Measurements from ENCODE around the gene RASL12.
"Not testable (repeated sequence)": the region's sequence is repeated elsewhere in the genome, so short reads cannot be mapped to it uniquely, and the experiment has no call there.

The RASL12 gene

DNA sequence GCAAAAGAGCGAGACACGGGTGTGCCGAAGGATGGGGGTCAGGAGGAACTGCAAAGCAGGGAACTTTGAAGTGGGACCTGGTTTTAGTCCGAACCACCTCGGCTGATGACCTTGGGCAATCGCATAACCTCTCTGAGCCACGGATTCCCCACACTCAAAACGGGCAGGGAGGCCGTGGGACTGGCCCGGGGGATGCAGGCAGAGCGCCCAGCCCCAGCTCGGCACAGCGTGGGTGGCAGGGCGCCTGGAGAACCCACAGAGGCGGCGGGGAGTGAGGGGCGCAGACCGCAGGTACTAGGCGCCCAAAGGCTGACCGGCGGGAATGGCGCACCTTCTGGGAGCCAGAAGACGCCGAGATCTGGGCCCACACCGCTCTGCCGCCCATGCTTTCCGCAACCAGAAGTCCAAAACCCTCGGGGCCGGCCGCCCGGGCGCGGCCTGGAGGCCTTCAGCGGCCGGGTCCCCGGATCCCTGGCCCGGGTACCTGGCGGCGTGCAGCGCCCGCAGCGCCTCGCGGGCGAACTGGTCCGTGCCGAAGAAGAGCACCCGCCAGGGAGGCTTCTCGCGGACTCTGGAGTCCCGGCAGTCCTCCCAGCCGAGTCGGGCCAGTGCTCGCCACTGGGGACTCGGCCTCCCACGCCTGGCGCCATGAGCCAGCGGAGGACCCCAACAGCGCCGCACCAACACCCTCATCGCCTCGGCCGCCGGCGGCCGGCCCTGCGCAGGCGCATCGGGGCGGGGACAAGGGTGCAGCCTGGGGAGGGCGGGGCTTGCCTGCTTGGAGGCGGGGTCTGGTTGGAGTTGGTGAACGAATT is 38.7 kb downstream of the RASL12 start, which contains the start of gene MTFMT:
Gene MTFMT, minus strand, starts transcription at position 719 of the 815 bp plus-strand sequence. Its CDS starts 26 bp downstream, at position 693.
- H3K4me1 ChIP-seq (ENCODE audit: control insufficient read depth, insufficient read depth, low read length), result no peaks in the 10 kb centered on the region
- H3K27me3 ChIP-seq (ENCODE audit: control insufficient read depth, insufficient read depth, low read length), result no peaks in the 10 kb centered on the region
- H3K9me3 ChIP-seq (ENCODE audit: control insufficient read depth, insufficient read depth, low read length), result no peaks in the 10 kb centered on the region
- peak; percentile 50 for DNase-seq (ENCODE audit: low read depth, low spot score)
- WGBS (ENCODE audit: insufficient coverage, insufficient read length), result no CpG with 5 or more reads among the region's 73 CpGs
- H3K36me3 ChIP-seq (ENCODE audit: control insufficient read depth, insufficient read depth, low read length), result no peaks in the 10 kb centered on the region
- no peak within 1 kb of the TSS for H3K27ac ChIP-seq (ENCODE audit: low read length)
- H3K4me3 ChIP-seq (ENCODE audit: low read length), result peak within 1 kb of the TSS; percentile 98

DNA sequence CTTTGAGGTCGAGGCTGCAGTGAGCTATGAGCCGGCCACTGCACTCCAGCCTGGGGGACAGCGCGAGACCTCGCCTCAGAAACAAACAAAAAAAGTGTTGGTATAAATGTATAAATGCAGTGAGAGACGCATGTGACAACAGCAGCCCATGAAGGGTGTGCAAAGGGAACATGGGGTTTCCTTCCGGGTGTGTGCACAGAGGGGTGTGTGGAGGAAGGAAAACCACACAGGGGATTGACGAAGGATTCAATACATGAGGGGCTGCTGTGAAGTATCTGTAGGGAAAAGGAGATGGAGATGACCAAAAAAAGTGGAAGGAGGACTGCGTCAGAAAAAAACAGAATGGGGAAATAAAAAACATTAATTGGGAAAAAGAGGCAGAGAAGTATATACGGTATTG is 39.5 kb downstream of the RASL12 start:
- WGBS (ENCODE audit: insufficient coverage, insufficient read length), result no CpG with 5 or more reads among the region's 10 CpGs
- no peak overlapping the region; the same call in 1 of the 2 replicates for H3K4me3 ChIP-seq (ENCODE audit: low read length)
- H3K27ac ChIP-seq (ENCODE audit: low read length), result no peak overlapping the region
- H3K9me3 ChIP-seq (ENCODE audit: control insufficient read depth, insufficient read depth, low read length), result no peaks in the 10 kb centered on the region
- H3K27me3 ChIP-seq (ENCODE audit: control insufficient read depth, insufficient read depth, low read length), result no peaks in the 10 kb centered on the region
- H3K36me3 ChIP-seq (ENCODE audit: control insufficient read depth, insufficient read depth, low read length), result no peaks in the 10 kb centered on the region
- no peak for DNase-seq (ENCODE audit: low read depth, low spot score)
- H3K4me1 ChIP-seq (ENCODE audit: control insufficient read depth, insufficient read depth, low read length), result no peaks in the 10 kb centered on the region

DNA sequence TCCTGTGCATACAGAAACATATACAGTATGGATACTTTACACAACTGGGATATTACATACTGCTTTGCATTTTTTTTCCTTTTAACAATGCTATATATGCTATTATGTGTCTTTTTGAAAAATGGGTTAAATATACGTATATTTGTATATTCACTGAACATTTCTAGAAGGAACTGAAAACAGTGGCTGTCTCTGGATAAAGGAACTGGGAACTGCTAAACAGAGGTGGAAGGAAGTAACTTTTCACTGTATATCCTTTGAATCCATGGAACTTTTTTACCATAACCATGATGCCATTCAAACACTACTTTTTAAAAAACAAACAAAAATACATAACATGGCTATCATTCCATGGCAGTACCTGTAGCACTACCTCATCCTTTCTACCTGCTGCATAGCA is 40.2 kb downstream of the RASL12 start:
- DNase-seq (ENCODE audit: low read depth, low spot score), result no peak
- no CpG with 5 or more reads among the region's 1 CpG for WGBS (ENCODE audit: insufficient coverage, insufficient read length)
- no peak overlapping the region for H3K4me3 ChIP-seq (ENCODE audit: low read length)

DNA sequence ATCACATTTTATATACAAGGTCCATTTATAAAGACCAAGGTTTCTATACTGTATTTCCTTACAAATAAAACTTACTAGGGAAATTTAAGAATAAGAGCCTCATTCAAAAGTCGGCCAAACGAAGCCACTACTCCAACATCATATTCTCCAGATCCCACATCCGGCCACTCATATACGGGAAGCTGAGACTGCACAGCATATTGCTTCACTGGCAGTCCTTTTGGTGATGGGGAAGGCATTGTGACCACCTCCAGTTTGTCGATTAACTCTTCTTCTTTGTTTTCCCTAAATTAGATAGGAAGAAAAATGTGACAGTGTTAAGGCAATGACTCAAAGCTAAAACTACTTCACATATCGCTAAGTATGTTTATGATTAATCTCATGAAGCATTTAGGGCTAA is 41.0 kb downstream of the RASL12 start:
- Histone ChIP-seq H3K4me3 (ENCODE audit: low read length) (no peak overlapping the region), H3K27me3 (ENCODE audit: control insufficient read depth, insufficient read depth, low read length) (no peaks in the 10 kb centered on the region), H3K9me3 (ENCODE audit: control insufficient read depth, insufficient read depth, low read length) (no peaks in the 10 kb centered on the region), H3K27ac (ENCODE audit: low read length) (no peak overlapping the region), H3K4me1 (ENCODE audit: control insufficient read depth, insufficient read depth, low read length) (no peaks in the 10 kb centered on the region), H3K36me3 (ENCODE audit: control insufficient read depth, insufficient read depth, low read length) (no peaks in the 10 kb centered on the region)
- no peak for DNase-seq (ENCODE audit: low read depth, low spot score)
- no CpG with 5 or more reads among the region's 6 CpGs for WGBS (ENCODE audit: insufficient coverage, insufficient read length)

More for the DNA sequence above, 40.2 kb downstream of the RASL12 start:
- Histone ChIP-seq H3K27me3 (ENCODE audit: control insufficient read depth, insufficient read depth, low read length) (no peaks in the 10 kb centered on the region), H3K27ac (ENCODE audit: low read length) (no peak overlapping the region), H3K9me3 (ENCODE audit: control insufficient read depth, insufficient read depth, low read length) (no peaks in the 10 kb centered on the region), H3K4me1 (ENCODE audit: control insufficient read depth, insufficient read depth, low read length) (no peaks in the 10 kb centered on the region), H3K36me3 (ENCODE audit: control insufficient read depth, insufficient read depth, low read length) (no peaks in the 10 kb centered on the region)

DNA sequence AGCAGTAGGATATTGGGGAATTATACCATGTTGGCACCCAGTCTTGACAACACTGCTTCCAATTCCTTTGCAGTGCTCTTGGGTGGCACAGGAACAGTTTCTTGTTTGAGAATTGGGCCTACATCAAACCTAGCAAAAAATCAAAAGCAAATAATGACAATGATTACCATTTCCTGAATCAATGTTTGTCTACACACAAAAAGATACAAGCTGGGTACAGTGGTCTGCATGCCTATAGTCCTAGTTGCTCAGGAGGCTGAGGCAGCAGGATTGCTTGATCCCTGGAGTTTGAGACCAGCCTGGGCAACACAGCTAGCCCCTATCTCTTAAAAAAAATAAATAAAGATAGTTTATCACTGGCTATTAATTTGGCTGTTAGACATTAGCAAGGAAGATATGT is 46.3 kb downstream of the RASL12 start:
- Histone ChIP-seq H3K27ac (ENCODE audit: low read length) (no peak overlapping the region), H3K27me3 (ENCODE audit: control insufficient read depth, insufficient read depth, low read length) (no peaks in the 10 kb centered on the region), H3K36me3 (ENCODE audit: control insufficient read depth, insufficient read depth, low read length) (no peaks in the 10 kb centered on the region; the same call in 1 of the 2 replicates), H3K9me3 (ENCODE audit: control insufficient read depth, insufficient read depth, low read length) (no peaks in the 10 kb centered on the region), H3K4me1 (ENCODE audit: control insufficient read depth, insufficient read depth, low read length) (no peaks in the 10 kb centered on the region), H3K4me3 (ENCODE audit: low read length) (no peak overlapping the region)
- DNase-seq (ENCODE audit: low read depth, low spot score), result no peak

DNA sequence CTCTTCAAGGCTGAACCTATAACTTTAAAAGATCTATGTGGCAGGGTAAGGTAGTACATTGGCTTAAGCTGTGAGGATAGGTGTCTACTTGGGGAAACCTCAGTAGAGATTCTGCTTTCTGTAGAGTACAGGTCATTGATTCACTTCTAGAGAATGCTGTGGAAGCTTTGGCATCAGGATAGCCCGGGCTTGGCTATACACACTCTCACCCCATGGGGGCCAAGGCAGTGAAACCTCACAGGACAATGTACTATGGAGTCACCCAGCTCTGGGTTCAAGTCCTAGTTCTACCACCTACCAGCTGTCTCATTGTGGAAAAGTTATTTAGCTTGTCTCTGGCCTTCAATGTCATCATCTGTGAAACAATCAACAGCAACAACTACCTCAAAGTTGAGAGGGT is 47.4 kb downstream of the RASL12 start:
- H3K4me3 ChIP-seq (ENCODE audit: low read length), result no peak overlapping the region
- no peaks in the 10 kb centered on the region for H3K9me3 ChIP-seq (ENCODE audit: control insufficient read depth, insufficient read depth, low read length)
- H3K27ac ChIP-seq (ENCODE audit: low read length), result no peak overlapping the region
- DNase-seq (ENCODE audit: low read depth, low spot score), result no peak
- H3K4me1 ChIP-seq (ENCODE audit: control insufficient read depth, insufficient read depth, low read length), result no peaks in the 10 kb centered on the region
- H3K36me3 ChIP-seq (ENCODE audit: control insufficient read depth, insufficient read depth, low read length), result peaks cover 3% of the 10 kb centered on the region; the same call in 1 of the 2 replicates
- no peaks in the 10 kb centered on the region for H3K27me3 ChIP-seq (ENCODE audit: control insufficient read depth, insufficient read depth, low read length)
- no CpG with 5 or more reads among the region's 1 CpG for whole genome bisulfite sequencing (ENCODE audit: insufficient coverage, insufficient read length)

DNA sequence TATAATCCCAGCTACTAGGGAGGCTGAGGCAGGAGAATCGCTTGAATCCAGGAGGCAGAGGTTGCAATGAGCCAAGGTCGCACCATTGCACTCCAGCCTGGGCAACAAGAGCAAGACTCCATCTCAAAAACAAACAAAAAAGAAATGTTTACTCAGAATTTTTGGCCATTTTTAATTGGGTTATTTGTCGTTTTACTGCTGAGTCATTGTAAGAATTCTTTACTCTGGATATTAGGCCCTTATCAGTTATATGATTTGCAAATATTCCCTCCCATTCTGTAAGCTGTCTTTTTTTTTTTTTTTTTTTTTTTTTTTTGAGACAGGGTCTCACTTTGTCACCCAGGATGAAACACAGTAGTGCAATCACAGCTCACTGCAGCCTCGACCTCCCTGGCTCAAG is 56.6 kb downstream of the RASL12 start:
- WGBS (ENCODE audit: insufficient coverage, insufficient read length), result no CpG with 5 or more reads among the region's 4 CpGs
- H3K4me3 ChIP-seq (ENCODE audit: low read length); H3K4me1 ChIP-seq (ENCODE audit: control insufficient read depth, insufficient read depth, low read length); DNase-seq (ENCODE audit: low read depth, low spot score); H3K27me3 ChIP-seq (ENCODE audit: control insufficient read depth, insufficient read depth, low read length); H3K9me3 ChIP-seq (ENCODE audit: control insufficient read depth, insufficient read depth, low read length); H3K36me3 ChIP-seq (ENCODE audit: control insufficient read depth, insufficient read depth, low read length); H3K27ac ChIP-seq (ENCODE audit: low read length): not testable (repeated sequence)

DNA sequence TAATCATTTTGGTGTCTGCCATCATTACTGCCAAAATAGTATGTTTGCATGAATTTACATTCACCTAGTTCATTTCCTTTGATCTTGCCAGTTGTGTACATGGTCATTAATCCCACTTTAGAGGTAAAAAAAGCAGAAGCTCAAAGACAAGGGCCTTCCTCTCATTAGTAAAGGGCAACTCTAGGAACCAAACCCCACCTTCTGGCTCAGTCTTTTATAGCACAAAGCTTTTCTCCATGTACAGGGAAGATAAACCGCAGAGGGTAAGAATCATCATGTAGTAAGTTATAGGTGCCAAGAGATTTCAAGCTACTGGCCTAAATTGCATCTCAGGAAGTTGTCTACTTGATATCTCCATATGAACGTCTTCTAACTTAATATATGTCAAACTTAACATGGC is 58.8 kb downstream of the RASL12 start:
- Histone ChIP-seq H3K27me3 (ENCODE audit: control insufficient read depth, insufficient read depth, low read length) (no peaks in the 10 kb centered on the region), H3K4me3 (ENCODE audit: low read length) (no peak overlapping the region), H3K36me3 (ENCODE audit: control insufficient read depth, insufficient read depth, low read length) (no peaks in the 10 kb centered on the region), H3K4me1 (ENCODE audit: control insufficient read depth, insufficient read depth, low read length) (no peaks in the 10 kb centered on the region), H3K27ac (ENCODE audit: low read length) (no peak overlapping the region), H3K9me3 (ENCODE audit: control insufficient read depth, insufficient read depth, low read length) (no peaks in the 10 kb centered on the region)
- WGBS (ENCODE audit: insufficient coverage, insufficient read length), result no CpG with 5 or more reads among the region's 2 CpGs
- no peak for DNase-seq (ENCODE audit: low read depth, low spot score)

DNA sequence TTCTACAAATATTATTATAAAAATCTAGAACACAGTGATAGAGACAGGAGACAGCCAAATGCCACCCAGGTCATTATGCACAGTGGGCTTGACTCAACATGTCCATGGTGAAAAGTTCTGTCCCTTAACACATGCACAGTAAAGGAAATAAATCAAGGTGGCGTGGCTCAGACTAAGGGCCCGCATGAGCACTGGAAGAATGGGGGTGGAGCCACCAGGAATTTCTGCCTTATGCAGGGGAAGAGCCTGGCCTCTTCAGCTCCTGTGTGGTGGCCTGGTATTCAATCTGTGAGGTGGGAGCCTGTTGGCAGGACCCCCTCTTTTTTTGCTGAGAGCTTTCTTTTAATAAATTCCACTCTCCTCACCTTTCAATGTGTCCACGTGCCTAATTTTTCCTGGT is 60.9 kb downstream of the RASL12 start:
- Histone ChIP-seq H3K4me1 (ENCODE audit: control insufficient read depth, insufficient read depth, low read length) (no peaks in the 10 kb centered on the region), H3K36me3 (ENCODE audit: control insufficient read depth, insufficient read depth, low read length) (no peaks in the 10 kb centered on the region), H3K27me3 (ENCODE audit: control insufficient read depth, insufficient read depth, low read length) (no peaks in the 10 kb centered on the region), H3K4me3 (ENCODE audit: low read length) (no peak overlapping the region), H3K9me3 (ENCODE audit: control insufficient read depth, insufficient read depth, low read length) (no peaks in the 10 kb centered on the region), H3K27ac (ENCODE audit: low read length) (no peak overlapping the region)
- no peak for DNase-seq (ENCODE audit: low read depth, low spot score)
- WGBS (ENCODE audit: insufficient coverage, insufficient read length), result no CpG with 5 or more reads among the region's 3 CpGs

DNA sequence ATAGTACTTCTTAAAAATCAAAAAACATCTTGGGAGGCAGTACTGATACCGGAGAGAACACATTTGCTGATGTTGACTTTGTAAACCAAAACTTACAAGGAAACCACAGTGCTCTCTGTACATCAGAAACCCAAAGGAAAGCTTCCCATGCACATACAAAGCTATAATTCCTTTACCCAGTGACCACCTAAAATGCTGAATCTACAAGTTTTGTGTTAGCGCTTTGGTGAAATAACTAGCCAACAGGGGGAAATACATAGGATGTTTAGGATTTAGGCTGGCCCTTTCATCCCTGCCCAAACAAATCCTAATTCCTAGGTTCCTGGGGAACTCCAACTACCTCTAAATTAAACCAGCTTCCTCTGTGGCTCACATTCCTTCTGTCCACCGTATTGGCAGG is 62.8 kb downstream of the RASL12 start:
- DNase-seq (ENCODE audit: low read depth, low spot score), result no peak
- Histone ChIP-seq H3K27me3 (ENCODE audit: control insufficient read depth, insufficient read depth, low read length) (no peaks in the 10 kb centered on the region), H3K4me1 (ENCODE audit: control insufficient read depth, insufficient read depth, low read length) (no peaks in the 10 kb centered on the region), H3K27ac (ENCODE audit: low read length) (no peak overlapping the region), H3K36me3 (ENCODE audit: control insufficient read depth, insufficient read depth, low read length) (no peaks in the 10 kb centered on the region), H3K9me3 (ENCODE audit: control insufficient read depth, insufficient read depth, low read length) (no peaks in the 10 kb centered on the region), H3K4me3 (ENCODE audit: low read length) (no peak overlapping the region)
- no CpG with 5 or more reads among the region's 3 CpGs for WGBS (ENCODE audit: insufficient coverage, insufficient read length)

Data from iPS DF 6.9 (cell line).